22Rv1 (cell line): ENCODE data around the gene TENT4A.

ENCODE experiments used
- ZFX ChIP-seq: fragments of 450-650 bp; IDR thresholded peaks from 2 replicates; pipeline ENCODE4 v1.6.1; 2017; ENCODE audit warnings: antibody characterized with exemption, borderline replicate concordance
- TF ChIP-seq, protein P1 (sequence below): fragments of 450-650 bp; IDR thresholded peaks from 2 replicates; pipeline ENCODE4 v1.5.1; 2017; ENCODE audit warnings: mild to moderate bottlenecking

DNA sequence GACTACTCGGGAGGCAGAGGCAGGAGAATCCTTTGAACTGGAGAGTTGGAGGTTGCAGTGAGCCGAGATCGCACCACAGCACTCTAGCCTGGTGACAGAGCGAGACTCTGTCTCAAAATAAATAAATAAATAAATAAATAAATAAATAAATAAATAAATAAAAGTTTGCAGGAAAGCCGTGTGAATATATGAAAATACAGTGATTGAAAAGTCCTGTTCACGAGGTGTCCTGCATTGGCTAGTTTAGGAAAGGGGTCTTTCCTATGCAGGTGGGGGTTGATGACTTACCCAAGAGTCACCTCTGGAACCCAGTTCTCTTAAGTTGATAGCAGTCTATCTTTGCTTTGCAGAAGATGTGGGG, 7.3 kb downstream of the TENT4A start:
- TF ChIP-seq, protein P1, sequence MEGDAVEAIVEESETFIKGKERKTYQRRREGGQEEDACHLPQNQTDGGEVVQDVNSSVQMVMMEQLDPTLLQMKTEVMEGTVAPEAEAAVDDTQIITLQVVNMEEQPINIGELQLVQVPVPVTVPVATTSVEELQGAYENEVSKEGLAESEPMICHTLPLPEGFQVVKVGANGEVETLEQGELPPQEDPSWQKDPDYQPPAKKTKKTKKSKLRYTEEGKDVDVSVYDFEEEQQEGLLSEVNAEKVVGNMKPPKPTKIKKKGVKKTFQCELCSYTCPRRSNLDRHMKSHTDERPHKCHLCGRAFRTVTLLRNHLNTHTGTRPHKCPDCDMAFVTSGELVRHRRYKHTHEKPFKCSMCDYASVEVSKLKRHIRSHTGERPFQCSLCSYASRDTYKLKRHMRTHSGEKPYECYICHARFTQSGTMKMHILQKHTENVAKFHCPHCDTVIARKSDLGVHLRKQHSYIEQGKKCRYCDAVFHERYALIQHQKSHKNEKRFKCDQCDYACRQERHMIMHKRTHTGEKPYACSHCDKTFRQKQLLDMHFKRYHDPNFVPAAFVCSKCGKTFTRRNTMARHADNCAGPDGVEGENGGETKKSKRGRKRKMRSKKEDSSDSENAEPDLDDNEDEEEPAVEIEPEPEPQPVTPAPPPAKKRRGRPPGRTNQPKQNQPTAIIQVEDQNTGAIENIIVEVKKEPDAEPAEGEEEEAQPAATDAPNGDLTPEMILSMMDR, result no peak
- no peak for TF ChIP-seq ZFX
